IPS-NIHi11 (cell line): ENCODE results near the gene RPLP2.
A peak's percentile ranks its signal among the peaks of the same experiment; 100 is the strongest.

Source experiments
- DNase-seq: peaks from one replicate; pipeline ENCODE4 v3.0.0; 2012; ENCODE audit warnings: mixed read lengths, low spot score

RPLP2 gene

DNA sequence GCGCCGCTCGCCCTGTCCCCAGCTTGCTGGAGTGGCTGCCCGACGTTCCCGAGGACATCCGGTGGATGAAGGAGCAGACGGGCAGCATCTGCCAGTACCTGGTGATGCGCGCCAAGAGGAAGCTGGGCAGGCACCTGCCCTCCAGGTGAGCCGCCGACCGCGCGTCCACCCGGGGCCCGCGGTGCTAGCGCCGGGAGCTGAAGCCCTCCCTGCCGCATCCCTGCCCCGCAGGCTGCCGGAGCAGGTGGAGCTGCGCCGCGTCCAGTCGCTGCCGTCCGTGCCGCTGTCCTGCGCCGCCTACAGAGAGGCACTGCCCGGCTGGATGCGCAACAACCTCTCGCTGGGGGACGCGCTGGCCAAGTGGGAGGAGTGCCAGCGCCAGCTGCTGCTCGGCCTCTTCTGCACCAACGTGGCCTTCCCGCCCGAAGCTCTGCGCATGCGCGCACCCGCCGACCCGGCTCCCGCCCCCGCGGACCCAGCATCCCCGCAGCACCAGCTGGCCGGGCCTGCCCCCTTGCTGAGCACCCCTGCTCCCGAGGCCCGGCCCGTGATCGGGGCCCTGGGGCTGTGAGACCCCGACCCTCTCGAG lies 14.6 kb downstream of the RPLP2 start:
- DNase-seq: no peak

DNA sequence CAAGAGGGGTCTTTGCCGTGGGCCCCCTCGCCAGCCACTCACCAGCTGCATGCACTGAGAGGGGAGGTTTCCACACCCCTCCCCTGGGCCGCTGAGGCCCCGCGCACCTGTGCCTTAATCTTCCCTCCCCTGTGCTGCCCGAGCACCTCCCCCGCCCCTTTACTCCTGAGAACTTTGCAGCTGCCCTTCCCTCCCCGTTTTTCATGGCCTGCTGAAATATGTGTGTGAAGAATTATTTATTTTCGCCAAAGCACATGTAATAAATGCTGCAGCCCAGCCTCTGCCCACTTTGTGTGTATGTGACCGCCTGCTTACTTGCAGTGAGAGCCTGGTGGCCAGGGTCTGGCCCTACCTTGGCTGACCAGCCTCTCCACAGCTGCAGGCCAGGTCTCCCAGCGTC lies 15.2 kb downstream of the RPLP2 start:
- DNase-seq: no peak

DNA sequence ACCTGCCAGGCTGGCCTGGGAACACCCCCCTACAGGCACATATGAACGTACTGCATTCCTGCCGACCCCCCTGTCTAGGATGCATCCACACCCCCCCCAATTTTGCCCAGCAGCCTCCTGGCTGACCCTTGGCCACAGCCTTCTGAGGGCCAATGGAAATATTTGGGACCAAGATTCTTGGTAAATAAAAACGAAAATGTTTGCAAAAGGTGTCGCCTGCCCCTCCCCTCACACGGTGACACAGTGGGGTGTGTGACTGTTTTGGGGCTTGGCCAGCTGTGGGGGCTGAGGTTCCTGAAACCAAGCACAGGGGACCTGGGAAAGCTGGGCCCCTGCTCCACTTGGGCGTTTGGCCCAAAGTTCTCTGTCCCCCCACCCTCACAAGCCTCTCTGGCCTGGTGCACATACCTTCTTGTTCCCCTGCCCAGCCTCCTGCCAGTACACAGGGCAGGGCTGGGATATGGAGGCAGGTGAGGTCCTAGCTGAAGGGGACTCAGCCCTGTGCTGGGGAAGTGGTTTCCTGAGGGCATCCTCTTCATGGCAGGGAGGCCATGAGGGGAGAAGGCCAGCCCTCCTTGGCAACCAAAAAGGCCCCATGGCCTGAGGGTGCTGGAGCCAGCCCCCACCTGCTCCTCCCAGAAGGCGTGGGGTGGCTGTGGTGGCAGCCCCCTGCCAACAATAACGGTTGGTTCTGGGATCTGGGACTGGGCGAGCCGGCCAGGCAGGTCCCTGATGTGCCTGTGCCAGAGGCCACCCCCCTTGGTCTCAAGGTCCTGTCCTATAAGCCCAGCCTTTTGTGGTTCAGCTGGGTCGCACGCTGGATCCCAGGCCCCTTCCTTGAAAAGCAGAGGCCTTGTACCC lies 15.8 kb downstream of the RPLP2 start:
- DNase-seq: no peak

DNA sequence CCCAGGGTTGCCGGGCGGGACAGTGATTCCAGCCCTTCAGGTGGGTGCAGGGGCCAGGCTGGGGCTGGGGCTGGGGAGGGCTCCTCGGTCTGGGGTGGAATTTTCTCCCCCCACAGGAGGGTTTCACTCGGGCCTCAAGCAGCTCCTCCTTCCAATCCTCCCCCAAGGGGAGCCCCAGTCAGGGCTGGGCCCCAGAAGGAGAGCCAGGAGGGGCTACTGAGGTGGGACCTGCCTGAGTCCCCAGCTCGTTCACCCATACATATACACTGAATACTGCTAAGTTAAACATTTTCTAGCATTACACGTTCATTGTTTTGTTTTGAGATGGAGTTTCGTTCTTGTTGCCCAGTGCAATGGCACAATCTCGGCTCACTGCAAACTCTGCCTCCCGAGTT lies 16.5 kb downstream of the RPLP2 start:
- DNase-seq: no peak

DNA sequence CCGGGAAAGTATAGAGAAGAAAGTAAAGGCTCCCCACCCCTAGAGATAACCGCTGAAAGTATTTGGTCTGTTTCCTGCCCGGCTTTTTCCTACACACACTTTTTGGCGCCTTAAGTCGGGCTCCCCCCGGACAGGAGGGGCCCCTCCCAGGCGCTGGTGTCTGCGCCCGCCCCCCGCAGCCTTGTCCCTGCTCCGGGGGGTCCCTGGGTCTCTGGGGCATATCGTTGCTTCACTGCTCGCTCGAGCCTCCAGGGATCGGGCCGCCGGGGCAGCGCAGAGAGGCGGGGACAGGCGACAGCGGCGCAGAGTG lies 17.0 kb downstream of the RPLP2 start:
- DNase-seq: no peak

DNA sequence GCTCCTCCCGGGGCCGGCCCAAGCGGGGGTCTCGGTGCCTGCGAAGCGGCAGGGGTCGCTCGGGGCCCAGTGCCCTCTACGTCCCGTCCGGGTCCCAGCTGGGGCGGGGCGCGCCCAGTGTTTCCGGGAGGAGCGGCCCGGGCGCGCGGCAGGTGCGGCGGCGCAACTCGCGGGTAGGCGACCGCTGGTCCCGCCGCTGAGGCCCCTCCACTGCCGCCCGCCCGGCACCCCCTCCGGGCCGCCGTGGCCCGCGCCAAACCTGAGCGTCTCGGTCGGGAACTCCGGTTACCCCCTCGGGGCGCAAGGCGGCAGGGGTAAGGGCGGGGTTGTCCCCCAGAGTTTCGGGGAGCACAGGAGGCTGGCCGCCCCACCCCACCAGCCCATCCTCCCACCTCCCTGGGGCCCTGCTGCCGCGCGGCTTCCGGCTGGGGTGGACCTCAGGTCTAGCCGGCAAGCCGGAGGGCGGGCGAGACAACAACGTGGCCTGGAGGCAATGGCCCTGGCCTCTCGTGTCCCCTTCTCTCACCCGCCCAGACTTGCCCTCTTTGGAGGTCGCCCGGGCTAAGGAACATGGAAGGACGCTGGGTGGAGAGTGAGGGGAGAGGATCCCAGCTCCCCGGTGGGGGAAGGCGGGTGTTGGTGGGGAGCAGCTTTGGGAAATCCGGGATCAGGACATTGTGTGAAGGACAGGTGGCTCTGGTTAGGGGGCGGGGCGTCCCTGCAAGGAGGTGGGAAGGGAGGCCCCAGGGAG lies 17.6 kb downstream of the RPLP2 start:
- DNase-seq: no peak

DNA sequence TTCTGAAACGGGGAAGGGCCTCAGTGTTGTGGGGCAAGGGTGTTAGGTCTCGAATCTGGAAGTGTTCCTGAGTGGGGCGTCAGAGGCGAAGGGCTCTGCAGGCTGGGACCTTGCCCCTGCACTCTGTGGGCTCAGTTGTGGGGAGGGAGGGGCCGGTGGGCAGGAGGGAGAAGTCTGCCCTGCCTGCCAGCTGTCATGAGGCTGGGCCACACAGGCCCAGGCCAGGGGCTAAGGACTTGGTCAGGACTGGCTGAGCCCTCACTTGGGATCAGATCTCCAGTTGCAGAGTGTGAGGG lies 18.1 kb downstream of the RPLP2 start, which contains the start of gene CRACR2B:
Gene CRACR2B, plus strand, starts transcription at position 23 of the 296 bp plus-strand sequence. CDS start 689 bp downstream, outside the sequence.
- DNase-seq: no peak

DNA sequence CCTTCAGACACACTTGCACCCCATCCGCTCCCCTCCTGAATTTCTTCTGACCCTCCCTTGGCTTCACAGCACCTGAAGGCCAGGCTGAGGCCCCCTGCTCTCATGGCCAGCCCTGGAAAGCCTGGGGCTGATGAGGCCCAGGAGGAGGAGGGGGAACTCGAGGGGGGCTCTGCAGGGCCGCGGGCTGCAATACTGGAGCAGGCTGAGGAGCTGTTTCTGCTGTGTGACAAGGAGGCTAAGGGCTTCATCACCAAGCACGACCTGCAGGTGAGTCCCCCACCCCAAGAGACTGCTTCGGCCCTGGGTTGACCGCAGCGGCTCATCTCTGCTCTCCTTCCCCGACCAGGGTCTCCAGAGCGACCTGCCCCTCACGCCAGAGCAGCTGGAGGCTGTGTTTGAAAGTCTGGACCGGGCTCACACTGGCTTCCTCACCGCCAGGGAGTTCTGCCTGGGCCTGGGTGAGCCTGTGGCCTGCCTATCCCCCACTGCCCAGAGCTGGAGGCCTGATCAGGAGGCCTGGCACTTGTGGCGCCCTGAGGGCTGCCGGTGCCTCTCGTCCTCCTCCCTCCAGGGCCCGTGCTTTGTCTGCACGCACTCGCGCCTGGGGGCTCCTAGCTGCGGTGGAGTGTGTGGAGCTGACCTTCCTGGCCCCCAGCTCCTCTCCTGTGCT lies 18.9 kb downstream of the RPLP2 start:
- no peak for DNase-seq

DNA sequence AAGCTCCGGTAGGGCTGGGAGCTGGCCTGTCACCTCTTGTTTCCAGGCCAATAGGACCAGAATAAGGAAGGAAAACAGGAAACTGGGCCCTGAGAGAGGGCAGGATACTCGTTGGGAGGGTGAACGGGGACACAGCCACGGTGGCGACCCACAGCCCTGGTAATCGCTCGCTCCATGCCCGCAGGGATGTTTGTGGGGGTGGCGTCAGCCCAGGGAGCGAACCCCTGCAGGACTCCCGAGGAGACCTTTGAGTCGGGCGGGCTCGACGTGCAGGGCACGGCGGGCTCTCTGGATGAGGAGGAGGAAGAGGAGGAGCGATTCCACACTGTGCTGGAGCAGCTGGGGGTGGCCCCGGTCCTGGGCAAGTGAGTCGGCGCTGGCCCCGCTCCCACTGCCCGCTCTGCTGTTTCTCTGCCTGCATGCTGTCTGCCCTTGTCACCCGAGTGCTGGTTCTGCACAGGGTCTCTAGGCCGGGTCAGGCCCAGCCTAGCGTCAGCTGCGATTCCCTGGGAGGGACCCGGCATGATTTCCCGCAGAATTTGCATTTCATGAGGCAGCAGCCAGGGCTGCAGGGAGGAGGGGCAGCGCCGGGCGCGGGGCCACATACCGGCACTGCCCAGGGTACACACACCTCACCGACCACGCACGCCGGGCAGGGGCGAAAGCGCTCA lies 19.5 kb downstream of the RPLP2 start:
- no peak for DNase-seq

DNA sequence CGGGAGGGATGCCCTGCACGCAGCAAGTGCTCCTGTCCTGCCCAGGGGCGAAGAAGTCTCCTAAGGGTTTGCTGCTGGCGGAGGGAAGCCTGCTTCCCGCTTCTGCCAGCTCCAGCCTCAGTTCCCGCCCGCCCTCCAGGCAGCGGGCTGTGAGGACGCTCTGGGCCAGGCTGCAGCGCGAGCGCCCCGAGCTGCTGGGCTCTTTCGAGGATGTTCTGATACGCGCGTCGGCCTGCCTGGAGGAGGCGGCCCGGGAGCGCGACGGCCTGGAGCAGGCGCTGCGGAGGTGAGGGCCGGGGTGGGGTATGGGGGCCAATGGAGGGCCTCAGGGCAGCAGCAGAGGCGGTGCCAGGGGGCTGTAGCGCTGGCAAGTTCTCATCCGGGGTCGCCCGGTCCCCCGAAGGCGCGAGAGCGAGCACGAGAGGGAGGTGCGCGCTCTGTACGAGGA lies 20.1 kb downstream of the RPLP2 start:
- DNase-seq: no peak

DNA sequence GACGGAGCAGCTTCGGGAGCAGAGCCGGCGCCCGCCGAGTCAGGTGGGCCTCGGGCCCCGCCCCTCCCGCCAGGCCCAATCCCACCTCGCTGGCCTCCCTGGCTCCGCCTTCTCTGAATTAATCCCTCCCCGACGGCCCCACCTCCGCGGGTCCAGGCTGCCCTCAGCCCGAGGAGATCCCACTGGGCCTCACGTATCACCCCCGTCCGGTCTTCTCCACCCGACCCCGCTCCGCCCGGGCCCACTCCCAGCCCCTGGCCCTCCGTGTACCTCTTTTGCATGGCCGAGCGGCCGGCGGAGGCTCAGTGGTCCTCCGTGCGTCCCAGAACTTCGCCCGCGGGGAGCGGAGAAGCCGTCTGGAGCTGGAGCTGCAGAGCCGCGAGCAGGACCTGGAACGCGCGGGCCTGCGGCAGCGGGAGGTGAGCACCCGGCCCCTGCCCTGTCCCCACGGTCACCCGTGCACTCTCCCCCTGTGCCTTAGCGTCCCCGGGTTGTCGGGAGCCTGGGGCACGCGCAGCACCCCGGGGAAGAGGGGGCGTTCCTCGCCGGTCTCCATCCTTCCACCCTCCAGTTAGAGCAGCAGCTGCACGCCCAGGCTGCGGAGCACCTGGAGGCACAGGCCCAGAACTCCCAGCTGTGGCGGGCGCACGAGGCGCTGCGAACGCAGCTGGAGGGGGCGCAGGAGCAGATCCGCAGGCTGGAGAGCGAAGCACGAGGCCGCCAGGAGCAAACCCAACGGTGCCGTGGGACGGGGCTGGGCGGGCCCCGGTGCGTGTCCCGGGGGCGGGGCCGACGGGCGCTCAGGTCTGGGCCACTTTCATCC lies 20.7 kb downstream of the RPLP2 start:
- peak; percentile 83 for DNase-seq

DNA sequence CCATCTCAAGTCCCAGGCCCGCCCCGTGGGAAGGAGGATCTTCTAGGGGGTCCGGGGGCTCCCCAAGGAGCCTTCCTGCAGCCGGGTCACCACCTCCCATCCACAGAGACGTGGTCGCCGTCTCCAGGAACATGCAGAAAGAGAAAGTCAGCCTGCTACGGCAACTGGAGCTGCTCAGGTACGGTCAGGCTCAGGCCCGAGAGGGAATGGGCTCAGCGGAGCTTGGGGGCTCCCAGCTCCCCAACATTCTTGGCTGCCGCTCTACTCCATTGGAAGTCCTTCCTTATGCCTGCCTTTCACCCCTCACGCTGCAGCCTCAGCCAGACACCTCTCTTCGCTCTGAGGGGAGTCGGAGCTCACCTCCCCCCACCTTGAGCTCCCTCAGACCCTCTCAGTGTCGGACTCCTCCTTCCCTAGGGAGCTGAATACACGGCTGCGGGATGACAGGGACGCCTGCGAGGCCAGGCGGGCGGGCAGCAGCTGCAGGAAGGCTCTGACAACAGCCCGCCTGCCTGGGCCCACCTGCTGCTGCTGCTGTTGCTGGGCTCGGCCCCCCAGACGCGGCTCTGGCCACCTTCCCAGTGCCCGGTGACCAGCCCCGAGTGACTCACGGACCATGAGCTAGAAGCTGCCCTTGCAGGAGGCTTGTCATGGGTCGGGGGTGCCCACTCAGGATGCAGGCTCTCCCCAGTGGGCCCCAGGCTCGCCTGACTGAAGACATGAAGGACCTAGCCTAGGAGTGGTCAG lies 21.5 kb downstream of the RPLP2 start:
- no peak for DNase-seq

DNA sequence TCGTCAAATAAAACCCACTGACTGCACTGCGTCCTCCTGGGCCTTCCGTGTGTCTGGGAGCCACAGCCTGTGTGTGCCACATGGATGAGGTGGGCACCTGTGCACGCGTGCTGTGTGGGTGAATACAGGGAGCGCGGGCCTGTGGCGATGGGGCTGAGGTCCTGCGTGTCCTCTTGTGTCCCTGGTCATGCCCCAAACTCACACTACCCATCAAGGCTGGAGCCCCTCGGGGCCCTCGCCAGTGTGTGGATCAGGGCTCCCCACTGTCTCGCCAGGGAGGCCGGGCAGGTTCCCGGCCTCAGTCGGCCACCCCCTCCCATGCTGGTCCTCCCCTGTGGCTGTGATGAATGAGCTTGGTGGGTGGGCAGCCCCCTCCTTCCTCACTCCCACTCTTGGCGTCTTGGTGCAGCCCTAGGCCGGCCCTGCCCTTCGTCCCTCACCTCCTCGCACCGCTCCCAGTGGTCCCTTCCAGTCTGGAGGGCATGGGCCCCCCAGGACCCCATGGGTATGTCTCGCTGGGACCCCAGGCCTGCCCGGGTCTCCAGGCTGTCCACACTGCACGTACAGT lies 22.3 kb downstream of the RPLP2 start:
- no peak for DNase-seq

DNA sequence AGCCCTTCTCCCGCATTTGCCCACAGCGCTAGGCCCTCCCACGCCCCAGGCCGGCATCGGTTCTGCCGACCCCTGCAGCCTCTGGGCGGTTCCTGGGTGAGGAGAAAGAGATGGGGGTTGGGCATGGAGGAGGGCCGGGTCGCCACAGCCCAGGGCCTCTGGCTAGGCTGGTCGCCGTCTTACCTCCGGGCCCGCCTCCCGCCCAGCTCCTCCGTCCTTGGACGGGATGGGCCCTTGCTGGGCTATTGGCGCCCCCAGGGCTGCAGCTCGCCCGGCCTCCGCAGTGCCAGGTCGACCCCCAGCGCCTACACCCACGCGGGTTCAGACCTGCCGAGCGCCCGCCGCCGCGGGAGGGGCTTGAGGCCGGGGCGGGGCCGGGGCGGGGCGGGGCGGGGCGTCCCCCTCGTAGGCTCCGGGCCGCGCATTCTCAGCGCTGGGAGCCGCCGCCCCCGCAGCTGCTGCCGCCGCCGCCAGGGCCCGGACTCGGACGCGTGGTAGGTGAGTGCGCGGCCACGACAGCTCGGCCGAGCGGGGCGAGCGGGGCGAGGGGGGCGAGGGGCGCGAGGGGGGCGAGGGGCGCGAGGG lies 22.9 kb downstream of the RPLP2 start, which contains the start of gene CD151:
Gene CD151, plus strand, starts transcription at position 424 of the 585 bp plus-strand sequence. CDS start 3,118 bp downstream, outside the sequence.
- peak; percentile 73 for DNase-seq

DNA sequence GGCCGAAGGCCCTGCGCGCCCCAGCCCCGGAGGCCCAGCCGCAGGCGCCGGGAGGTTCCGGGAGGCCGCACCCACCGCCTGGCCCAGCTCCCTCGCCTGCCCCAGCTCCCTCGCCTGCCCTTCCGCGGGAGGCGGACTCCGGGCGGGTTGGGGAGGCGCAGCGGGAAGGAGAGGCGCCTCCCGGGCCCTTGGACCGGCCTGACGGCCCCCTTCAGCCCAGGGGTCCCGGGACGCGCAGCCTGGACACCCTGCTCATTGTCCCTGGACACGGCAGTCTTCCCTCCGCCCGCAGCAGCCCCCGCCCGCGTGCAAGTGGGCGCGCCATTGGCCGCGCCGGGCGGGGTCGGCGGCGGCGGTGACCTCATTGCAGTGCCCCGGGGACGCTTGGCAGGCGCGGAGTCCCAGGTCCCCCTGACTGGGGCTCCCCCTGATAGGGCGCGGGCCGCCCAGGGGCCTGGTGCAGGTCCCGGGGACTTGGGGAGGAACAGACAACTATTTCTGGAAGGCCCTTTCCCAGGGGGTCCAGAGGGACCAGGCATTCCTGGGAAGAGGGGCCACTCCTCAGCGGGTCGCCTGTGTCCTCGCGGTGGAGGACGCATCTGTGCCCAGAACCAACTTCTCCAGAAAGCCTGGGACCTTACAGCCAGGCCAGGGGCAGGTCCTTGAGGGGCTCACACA lies 23.5 kb downstream of the RPLP2 start:
- no peak for DNase-seq

DNA sequence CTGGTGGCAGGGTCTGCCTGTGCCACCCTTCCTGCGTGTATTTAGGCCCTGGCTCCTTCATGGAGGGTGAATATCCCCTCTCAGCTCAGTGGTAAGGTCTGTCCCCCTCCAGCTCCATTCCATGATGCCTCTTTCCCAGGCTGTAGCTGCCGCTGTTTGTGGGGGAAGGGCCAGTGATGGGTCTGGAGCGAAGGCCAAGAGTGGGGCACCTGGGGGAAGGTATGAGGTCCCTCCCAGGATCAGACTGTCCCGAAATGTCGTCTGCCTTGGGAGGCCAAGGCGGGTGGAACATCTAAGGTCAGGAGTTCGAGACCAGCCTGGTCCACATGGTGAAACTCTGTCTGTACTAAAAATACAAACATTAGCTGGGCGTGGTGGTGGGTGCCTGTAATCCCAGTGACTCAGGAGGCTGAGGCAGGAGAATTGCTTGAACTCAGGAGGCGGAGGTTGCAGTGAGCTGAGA lies 24.1 kb downstream of the RPLP2 start:
- no peak for DNase-seq

DNA sequence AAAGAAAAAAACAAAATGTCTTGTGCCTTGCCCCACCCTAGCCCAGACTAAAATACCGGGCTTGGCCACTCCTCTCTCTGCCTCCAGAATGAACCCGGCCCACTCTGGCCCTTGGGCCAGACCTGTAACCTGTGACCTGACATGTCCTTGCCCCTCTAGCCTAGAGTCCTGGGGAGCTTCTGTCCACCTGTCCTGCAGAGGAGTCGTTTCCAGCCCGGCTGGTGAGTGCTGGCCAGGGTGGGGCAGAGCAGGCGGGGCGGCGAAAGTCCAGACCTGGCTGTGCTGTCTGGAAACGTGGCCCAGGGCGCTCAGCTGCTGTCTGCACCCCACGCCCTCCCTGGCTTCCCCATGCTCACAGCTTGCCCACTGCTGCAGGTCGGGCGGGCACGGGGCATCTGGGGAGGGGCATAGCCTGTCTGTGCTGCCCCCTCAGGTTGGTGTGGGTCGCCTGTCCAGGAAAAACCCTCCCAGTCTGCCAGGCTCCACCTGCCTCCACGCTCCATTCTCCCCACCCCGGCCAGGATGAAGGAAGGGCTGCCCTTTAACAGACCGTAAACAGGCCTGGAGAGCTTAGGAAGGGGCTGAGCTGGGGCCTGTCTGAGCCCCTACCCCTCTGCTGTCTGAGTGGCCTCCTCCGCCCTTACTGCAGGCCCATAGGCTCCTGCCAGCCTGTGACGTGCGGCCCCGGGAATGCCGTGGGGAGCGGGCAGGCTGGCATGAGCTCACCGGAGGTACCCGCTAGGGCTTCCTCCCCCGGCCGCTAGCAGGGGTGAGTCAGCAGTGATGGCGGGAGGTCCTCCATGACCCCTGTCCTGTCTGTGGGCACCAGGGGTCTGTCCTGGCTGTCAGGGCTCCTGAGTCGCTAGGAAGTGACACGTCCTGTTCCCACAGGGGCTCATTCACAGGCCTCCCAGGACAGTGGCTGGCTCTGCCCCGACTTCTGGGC lies 24.9 kb downstream of the RPLP2 start:
- no peak for DNase-seq

DNA sequence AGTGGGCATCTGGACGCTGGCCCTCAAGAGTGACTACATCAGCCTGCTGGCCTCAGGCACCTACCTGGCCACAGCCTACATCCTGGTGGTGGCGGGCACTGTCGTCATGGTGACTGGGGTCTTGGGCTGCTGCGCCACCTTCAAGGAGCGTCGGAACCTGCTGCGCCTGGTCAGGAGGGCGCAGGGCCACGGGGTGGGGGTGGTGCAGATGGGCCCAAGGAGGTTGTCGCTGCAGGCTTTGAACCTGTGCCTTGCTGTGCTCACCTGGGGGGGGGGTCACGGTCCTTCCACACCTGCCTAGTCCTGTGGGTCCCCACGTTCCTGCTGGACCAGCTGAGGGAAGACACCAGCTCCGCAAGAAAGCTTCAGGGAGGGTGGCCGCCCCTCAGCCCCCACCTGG lies 26.5 kb downstream of the RPLP2 start:
- DNase-seq: no peak
